ENCODE measurements around the gene WDR86.

Gene WDR86

DNA sequence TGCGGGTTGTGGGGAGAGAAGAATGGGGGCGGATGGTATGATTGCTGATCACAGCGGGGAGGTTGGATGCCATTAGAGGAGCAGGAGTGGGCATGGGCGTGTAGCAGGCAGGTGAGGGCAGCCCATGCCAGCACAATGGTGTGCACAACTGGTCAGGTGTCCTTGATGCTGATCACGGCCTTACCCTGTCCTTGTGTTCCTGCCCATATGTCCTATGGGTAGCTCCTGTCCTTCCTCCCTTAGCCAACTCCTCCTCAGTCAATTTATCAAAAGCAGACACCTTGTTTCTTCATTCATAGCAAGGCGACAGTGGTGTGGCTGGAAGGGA is 30.7 kb downstream of the WDR86 start:
- H3K27ac ChIP-seq: no peak overlapping the region
- TF ChIP-seq ZFX (IDR thresholded peaks at IDR 0.05): no peak
- TF ChIP-seq, protein P1, sequence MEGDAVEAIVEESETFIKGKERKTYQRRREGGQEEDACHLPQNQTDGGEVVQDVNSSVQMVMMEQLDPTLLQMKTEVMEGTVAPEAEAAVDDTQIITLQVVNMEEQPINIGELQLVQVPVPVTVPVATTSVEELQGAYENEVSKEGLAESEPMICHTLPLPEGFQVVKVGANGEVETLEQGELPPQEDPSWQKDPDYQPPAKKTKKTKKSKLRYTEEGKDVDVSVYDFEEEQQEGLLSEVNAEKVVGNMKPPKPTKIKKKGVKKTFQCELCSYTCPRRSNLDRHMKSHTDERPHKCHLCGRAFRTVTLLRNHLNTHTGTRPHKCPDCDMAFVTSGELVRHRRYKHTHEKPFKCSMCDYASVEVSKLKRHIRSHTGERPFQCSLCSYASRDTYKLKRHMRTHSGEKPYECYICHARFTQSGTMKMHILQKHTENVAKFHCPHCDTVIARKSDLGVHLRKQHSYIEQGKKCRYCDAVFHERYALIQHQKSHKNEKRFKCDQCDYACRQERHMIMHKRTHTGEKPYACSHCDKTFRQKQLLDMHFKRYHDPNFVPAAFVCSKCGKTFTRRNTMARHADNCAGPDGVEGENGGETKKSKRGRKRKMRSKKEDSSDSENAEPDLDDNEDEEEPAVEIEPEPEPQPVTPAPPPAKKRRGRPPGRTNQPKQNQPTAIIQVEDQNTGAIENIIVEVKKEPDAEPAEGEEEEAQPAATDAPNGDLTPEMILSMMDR (conservative IDR thresholded peaks at IDR 0.05): no peak

DNA sequence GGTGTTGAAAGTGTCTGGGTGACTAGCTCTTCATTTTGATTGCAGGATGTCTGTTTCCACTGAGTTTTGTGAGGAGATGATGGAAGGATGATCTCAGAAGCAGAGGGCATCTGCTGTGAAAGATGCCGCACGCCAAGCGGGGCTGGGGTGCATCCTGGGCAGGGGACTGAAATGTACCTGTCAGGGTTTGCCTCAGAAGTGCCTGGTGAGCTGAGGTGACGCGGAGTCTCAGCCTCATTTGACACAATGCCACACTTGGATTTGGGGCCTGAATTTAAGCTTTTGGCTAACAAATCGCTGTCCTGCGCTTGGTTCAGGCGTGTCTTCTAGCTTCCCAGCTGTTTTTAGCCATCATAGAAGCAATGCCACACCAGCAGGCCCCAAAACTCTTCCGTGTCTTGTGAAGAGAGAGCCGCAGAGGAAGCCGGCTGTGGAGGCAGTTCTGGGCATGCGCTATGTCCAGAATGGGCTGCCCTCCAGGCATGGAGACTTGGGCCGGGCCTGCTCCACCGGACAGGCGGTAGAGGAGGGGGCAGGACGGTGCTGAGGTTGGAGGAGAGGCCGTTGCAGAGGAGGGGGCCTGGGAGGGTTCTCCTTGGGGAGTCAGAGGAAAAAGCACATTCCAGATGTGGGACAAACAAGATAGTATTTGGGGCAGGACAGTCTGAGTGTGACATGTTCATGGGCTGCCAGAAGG is 31.2 kb downstream of the WDR86 start:
- no peak for TF ChIP-seq ZFX (IDR thresholded peaks at IDR 0.05)
- TF ChIP-seq, protein P1 (conservative IDR thresholded peaks at IDR 0.05): no peak
- no peak overlapping the region for H3K27ac ChIP-seq

DNA sequence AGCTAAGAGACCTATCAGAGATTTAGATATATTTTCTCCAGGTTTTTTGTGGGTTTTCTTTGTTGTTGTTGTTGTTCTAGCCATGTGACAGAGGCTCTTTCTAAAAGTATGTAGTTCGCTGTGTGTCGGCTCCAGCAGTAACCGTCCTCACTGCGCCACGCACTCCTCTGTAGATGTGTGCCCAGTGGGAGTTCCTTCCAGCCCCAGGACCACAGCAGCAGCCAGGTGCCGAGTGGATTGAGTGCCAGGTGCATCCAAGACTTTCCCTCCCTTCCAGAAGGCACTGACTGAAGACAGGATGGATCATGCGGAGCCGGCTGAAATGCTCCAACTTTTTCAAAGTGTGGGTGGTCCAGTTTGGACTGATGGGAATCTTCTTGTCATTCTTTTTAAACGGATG is 31.8 kb downstream of the WDR86 start:
- no peak overlapping the region for H3K27ac ChIP-seq
- TF ChIP-seq, protein P1 (conservative IDR thresholded peaks at IDR 0.05): no peak

DNA sequence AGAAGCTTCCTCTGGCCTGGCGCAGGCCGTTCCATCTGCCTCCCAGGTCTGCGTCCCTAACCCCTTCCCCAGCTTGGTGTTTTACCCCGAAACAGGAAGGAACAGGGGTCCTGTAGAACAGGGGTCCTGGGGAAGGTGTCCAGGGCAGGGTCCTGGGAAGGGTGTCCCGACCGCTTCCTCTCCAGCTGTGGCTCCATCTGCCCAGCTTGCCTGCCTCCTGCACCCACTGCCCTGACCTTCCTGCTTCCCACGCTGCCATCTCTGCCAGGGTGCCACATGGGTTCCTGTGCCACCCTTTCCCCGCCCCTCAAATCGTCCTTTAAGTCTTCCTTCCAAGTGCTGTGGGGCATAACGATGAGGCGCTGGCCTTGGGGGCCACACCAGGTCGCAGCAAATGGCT is 32.4 kb downstream of the WDR86 start:
- TF ChIP-seq, protein P1 (conservative IDR thresholded peaks at IDR 0.05): no peak
- TF ChIP-seq ZFX (IDR thresholded peaks at IDR 0.05): no peak

DNA sequence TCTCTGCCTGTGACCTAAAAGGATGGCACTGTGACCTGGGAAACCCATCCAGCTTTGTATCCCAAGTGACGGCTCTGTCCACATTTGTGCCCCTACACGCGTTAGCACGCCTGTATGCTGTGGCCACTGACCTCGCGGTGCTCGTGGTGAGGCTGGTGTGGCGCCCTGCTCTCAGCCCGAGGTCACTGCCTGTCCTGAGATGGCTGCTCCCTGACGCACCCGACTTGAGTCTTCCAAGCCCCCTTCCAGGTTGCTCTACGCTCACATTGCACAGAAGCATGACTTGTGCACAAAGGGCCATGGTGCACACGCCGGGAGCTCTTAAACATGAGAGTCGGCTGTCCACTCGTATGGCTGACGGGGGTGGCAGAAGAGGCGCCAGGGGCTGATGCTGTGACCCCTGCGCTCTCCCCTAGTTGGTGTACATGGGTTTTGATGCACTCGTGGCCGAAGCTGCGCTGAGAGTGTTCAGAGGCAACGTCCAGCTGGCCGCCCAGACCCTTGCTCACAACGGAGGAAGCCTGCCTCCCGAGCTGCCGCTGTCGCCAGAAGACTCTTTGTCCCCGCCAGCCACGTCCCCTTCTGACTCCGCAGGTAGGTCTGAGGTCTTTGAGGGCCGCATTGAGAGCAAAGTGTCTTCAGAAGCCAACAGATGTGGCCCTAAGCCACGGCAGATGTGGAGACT is 33.5 kb downstream of the WDR86 start:
- TF ChIP-seq ZFX (IDR thresholded peaks at IDR 0.05): no peak
- TF ChIP-seq, protein P1 (conservative IDR thresholded peaks at IDR 0.05): no peak

More for the DNA sequence above, 32.4 kb downstream of the WDR86 start:
- H3K27ac ChIP-seq: no peak overlapping the region

DNA sequence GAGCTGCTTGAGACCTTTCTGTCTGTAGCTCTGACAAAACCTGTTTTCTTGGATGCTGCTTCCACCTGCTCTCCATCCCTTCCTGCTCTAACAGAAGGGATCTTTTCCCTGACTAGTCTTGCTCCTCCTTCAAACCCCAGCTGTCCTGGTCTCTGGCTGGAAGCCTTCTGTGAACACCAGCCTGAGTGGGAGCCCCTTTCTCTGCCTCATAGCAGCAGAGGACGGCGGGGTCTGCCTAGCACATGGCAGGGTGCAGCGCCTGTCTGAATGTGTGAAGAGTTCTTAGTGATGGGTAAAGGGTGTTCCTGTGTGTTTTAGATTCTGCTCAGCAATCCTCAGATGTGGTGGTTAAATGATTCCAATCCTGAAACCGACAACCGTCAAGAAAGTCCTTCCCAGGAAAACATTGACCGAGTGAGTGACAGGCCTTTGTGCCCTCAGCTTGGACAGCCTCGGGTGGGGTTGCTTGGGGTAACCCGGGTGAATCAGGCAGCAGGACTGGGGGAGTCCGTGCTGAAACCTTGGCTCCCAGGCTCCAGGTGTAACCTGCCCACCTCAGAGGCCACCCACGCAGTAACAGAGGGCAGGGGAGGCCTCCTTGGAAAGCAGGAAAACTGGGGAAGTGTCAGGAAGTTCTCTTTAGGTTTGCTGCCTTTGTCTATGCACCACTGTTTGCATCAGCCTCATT is 34.2 kb downstream of the WDR86 start:
- no peak overlapping the region for H3K27ac ChIP-seq
- no peak for TF ChIP-seq ZFX (IDR thresholded peaks at IDR 0.05)
- TF ChIP-seq, protein P1 (conservative IDR thresholded peaks at IDR 0.05): no peak

More for the DNA sequence above, 33.5 kb downstream of the WDR86 start:
- no peak overlapping the region for H3K27ac ChIP-seq

DNA sequence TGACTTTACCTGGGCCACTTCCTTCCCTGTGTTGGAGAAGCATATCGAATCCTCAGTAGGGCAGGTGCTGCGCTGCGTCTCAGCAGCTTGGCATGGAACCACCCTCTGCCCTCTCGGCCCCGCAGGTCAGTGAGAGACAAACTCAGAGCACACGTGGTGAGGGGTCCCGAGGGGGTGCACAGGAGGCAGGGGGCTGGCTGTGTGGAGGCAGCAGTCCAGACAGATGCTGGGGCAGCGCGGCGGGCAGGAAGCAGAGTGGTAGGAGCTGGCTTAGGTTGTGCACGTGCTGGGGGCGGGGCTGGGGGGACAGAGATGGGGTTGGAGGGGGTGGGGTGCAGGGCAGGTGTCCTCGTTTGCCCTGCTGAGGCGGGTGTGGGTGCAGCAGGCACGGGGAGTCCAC is 35.1 kb downstream of the WDR86 start:
- no peak for TF ChIP-seq ZFX (IDR thresholded peaks at IDR 0.05)
- TF ChIP-seq, protein P1 (conservative IDR thresholded peaks at IDR 0.05): no peak
- no peak overlapping the region for H3K27ac ChIP-seq
